HG02870 (cell line): ENCODE results near the gene XPR1.
"Not testable (repeated sequence)": the region's sequence is repeated elsewhere in the genome, so short reads cannot be mapped to it uniquely, and the experiment has no call there.

Experiments
- ATAC-seq: cut with Tn5 transposase; IDR thresholded peaks from one replicate; pipeline ENCODE4 v1.9.1; 2021; ENCODE audit warnings: mild to moderate bottlenecking, moderate library complexity; ENCODE audit not compliant: unreplicated experiment

The XPR1 gene

DNA sequence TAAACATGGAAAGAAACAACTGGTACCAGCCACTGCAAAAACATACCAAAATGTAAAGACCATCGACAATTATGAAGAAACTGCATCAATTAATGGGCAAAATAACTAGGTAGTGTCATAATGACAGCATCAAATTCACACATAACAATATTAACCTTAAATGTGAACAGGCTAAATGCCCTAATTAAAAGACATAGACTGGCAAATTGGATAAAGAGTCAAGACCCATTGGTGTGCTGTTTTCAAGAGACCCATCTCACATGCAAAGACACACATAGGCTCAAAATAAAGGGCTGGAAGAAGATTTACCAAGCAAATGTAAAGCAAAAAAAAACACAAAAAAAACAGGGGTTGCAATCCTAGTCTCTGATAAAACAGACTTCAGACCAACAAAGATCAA, 201.4 kb downstream of the XPR1 start:
- not testable (repeated sequence) for ATAC-seq

DNA sequence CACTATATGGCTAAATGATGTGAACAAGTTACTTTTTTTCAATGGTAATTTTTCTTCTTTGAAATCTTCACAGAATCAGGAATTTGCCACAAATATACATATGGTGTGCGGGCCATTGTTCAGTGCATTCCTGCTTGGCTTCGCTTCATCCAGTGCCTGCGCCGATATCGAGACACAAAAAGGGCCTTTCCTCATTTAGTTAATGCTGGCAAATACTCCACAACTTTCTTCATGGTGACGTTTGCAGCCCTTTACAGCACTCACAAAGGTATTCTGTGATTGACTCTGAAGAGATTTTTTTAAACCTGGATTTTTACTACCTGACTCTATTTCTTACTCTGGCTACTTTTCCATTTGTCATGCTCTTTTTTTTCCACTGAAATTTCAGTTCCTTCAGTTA, 204.6 kb downstream of the XPR1 start:
- no peak for ATAC-seq

DNA sequence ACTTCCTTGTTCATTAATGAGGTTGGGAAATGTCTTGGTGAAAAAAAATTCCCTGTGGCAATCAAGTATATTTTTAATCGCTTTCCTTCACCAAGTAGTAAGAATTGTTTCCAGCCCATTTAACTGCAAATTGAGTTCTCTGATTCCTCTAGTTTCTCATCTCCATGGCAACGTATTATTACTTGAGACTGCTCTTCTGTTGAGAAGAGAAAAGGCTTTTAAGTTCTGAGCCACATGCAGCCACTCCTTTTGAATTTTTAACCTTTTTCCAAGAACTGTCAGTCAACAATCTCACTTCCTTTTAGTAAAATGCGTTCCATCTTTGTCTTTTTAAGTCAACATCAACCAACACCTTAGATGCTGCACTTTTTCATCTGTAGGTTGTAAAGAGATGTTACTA, 205.2 kb downstream of the XPR1 start:
- no peak for ATAC-seq

DNA sequence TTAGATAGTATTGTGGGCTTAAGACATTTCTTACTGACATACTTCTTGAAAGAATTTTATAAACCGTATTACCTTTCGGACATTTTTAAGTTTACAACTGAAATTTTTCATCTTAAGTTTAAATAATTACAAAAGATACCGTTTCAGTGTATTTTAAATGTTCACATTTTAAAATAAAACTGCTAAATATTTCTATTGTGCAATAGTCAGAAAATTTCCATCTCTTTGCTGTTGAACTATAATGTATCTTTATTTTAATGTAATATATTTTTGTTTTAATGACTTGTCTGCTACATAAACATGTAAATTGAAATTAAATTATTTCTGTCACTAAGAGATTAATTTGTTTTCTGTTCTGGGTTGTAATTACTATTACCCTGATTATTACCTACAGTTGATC, 206.7 kb downstream of the XPR1 start:
- no peak for ATAC-seq

DNA sequence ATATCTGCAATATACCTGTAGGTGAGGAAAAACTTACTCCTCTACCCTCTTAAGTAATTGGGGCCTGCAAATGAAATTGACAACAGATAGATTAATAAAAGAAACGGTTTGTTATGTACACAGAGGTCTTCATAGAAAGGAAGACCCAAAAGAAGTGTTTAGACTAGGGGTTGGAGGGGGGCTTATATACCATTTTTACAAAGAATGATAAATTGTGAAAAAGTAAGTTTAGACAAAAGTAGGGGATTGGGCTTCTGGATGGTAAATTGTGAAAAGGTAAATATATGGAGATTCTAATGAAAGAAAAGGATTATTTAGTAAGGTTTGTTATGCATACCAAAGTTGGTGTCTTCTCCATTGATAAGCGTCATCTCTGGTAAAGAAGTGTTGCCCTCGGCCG, 207.7 kb downstream of the XPR1 start:
- no peak for ATAC-seq

DNA sequence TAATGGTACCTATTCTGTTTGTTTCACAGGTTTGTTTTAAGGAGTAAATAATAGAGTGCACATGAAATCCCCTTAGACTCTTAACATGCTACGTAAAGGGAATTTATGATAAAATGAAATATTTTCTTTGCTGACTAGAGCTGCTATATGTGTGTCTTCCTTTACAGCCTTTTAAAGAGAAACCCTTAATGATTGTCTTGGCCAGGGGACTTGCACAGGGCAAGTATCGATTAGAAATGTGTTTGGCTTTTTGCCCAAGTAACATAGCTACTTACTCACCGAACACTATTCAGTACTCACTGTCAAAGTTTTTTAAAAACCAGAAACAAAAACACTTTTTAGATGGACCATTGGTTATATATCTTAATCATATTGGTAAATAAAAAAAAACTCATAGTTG, 209.6 kb downstream of the XPR1 start:
- no peak for ATAC-seq

DNA sequence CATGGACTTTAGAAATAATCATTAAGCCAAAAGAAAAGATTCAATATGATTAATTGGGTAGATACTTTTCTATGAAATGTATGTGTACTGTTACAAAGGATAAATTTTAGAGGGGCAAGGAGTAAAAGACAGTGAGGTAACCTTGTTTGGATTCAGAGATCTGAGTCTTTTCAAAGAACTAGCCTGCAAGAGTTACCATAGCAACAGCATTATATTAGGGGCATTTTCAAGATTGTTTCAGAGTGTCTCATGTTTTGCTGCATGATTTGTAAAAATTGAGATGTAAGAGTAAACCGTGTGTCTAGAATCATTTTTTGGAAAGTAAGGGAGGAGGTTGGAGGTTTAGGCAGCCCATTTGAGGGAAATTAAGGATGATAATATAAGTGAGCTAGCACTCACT, 210.2 kb downstream of the XPR1 start:
- ATAC-seq: no peak

DNA sequence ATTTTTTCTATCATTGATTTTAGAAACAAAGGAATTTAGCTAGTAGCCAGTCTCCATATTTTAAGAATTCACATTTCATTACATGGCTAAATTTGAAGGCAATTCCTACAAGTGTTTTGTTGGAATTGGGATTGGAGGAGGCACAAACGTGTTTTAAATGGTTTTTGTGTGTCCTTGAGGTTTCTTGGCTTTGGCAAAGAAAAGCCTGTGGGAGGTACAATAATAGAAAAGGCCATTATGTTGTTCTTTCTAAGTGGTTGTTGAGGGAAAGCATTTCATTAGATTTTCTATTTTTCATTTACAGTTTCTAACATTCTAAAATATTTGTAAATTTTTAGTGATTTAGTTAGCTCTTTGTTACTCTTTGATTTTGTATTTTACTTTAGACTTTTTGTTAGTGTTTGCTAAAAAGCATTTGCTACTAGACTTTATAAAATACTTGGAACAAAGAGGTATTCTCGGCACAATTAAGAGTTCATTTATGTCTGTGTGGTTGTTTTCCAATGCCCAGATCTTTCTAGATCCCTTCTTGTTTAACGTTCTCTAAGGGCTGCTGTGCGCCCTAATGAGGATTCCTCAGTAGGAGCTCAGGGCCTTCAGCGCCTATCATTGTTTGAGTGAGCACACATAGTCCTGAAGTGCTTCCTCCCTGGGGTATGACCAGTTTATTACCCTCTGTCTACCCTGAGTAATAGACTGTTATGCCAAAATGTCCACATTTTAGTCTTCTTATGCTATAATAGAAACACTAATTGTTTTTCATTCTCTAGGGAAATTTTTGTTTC, 210.9 kb downstream of the XPR1 start:
- no peak for ATAC-seq

DNA sequence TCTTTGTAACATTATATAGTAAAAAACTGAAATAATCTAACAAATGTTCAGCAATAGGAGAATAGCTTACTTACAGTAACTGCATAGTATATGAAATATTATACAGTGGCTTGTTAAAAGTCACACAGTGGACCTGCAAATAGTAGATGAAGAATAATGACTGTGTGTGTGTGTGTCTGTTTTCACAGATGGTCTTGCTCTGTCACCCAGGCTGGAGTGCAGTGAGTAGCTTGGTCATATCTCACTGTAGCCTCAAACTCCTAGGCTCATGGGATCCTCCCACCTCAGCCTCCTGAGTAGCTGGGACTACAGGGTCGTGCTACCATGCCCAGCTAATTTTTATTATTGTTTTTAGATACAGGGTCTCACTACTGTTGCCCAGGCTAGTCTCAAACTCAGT, 213.5 kb downstream of the XPR1 start:
- ATAC-seq: no peak

DNA sequence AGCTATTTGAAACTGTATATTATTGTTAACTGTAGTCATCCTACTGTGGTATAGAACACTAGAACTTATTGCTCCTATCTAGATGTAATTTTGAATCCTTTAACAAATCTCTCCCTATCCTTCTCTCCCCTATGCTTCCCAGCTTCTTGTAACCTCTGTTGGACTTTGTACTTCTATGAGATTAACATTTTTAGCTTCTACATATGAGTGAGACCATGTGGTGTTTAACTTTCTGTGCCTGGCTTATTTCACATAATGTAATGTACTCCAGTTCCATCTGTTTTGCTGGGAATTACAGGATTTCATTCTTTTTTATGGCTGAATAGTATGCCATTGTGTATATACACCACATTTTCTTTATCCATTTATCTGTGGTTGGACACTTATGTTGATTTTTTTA, 216.4 kb downstream of the XPR1 start:
- ATAC-seq: no peak

DNA sequence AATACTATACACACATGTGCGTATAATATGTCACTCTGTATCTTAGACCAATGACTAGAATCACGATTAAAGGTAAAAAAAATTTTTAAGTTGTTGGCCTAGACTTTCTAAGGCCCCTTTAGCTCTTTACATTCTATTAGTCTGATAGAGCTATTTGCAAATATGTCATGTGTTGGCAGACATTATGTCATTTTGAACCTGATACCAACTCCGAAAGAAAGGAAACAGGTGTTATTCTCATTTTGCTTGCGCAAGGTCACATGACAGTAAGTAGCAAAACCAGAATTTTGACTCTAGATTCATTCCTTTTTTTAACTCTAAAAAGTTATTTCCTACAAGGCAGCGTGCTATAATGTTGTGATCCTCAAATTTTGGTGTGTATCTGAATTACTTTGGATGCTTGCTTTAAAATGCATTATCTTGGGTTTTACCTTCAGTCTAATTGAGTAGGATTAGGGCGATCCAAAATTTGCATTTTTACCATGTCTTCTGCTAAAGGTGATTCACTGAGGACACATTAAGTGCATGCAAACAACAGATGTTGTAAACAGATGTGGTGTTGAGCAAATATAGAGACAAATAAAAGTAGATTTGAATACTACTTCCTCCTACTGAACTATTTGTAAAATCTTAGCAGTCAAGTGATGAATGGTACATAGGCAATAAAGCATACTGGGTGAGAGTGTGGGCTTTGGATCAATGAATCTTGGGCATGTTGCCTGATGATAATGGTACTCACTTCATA, 217.4 kb downstream of the XPR1 start:
- peak; percentile 72 for ATAC-seq

DNA sequence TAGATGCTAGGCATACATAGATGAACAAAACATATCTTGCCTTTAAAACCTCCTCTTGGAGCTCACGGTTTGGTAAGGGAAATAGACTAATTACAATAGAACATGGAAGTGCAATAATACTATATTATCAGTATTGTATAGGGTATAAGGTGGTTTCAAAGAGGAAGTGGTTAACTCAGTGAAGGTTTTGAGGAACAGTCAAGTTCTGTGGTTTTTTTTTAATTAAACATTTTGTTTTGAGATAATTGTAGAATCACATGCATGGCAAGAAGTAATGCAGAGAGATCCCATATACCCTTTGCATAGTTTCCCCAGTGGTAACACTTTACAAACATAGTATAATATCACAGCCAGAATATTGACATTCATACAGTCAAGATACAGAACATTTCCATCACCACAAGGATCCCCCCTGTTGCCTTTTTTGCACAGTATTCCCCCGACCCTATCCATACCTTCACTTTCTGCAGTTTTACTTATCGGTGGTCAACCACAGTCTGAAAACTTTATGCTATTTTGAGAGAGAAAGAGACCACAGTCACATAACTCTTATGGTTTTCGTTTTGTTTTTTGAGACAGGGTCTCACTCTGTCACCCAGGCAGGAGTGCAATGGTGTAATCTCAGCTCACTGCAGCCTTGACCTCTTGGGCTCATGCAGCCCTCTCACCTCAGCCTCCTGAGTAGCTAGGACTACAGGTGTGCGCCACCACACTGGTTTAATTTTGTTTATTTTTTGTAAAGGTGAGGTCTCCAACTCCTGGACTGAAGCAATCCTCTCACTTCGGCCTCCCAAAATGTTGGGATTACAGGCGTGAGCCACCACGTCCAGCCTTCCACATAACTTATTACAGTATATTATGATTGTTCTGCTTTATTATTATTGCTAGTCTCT, 220.4 kb downstream of the XPR1 start:
- peak; percentile 41 for ATAC-seq

DNA sequence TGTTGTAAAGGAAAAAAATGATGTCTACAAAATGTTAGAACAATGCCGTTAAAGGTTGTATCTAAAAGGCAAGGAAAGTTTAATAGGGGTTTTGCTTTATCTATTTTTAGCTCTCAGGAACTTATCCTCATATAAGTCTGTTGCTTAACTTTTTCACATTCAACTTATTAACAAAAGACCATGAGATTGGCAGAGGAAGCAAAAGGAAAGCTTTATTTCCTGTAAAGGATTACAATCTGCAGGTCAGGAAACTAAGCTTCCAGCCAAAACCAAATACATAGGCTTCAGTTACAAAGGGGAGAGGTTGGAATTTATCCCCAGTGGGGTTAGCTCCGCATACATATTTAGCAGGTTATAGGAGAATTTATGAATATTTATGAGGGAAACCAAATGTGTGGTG, 222.2 kb downstream of the XPR1 start:
- no peak for ATAC-seq

DNA sequence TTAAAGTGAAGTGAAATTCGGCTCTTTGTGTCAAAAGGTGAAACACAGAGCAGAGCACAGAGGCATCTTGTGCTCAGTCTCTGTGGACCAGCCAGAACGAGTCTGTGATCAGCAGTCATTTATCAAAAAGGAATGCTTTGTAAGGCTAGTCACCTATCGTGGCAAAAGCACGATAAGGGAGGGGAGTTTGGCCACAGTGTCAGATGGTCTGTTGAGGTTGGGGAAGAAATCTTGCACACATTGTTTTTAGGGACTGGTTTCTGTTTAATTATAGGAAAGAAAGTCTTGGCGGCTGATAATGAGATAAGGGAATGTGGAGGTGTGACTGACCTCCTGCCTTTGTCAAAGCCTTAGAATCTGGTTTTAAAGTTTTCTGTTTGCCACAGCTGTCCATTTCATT, 222.6 kb downstream of the XPR1 start:
- no peak for ATAC-seq

DNA sequence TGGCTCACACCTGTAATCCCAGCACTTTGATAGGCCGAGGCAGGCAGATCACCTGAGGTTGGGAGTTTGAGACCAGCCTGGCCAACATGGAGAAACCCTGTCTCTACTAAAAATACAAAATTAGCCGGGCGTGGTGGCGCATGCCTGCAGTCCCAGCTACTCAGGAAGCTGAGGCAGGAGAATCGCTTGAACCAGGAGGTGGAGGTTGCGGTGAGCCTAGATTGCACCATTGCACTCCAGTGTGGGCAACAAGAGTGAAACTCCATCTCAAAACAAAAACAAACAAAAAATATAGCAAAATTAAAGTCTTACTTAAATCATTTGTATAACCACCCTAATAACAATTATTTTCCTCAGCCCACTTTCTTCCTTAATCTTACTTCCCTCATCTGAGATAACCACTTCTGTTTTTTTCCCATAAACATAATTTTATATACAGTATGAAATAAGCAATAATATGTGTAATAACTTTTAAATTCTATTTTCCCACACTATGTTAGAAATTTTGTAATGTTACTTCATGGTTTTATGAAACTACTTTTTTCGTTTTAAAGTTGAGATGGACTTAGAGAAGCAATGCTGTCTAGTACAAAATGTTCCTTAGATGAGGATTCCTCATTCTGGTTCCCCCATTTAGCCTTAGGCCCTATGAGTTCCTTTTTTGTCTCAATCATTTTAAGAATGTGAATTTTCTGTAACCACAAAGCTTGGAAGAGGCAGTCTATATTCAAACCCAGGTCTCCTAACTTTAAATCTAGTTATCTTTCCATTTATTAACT, 226.3 kb downstream of the XPR1 start:
- ATAC-seq: not testable (repeated sequence)

DNA sequence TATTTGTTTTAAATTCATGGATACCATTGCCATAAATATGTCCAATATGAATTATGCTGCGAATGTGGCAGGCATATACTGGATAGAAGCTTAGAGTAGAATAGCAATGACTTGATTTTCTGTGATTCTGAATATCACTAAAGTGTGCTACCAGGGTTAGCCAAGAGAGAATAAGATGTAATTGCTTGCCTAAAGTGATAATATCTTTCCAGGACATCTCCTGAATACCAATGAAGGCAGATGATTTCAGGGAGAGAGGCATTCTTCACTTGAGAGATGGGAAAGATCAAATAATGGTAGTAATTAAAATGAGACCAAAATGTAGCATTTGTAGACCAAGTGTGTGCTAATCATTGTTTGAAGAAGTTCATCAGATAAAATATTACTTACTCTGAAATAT, 227.5 kb downstream of the XPR1 start:
- no peak for ATAC-seq

DNA sequence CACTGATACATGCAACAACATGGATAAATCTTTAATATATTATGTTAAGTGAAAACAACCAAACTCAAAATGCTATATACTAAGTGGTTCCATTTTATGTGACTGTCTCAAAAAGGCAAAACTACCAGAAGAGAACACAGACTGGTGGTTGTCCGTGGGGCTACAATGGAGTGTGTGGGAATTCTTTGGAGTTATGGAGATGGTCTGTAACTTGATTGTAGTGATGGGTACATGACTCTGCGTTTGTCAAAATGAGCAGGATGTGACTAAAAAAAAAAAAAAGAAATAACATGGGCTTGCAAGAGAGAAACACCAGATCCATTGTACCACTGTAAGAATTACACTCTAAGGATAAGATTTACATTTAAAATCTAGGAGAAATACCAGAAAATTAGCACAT, 228.7 kb downstream of the XPR1 start:
- no peak for ATAC-seq

DNA sequence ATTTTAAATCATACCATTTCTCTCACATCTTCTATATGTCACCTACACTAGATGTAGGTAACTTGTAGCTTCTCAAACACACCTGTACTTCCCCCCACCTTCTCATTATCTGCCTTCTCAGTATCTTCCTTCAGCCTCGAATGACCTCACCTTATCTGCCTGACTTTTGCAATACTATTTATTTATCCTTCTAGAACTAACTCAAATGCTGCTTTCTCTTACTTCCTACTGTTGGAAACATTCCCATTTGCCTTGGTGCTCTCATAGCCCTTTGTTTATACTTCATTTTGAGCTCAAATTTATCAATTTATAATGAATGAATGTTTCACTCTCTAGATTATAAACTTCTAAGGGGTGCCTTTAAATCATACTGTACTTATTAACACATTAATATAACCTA, 230.5 kb downstream of the XPR1 start:
- no peak for ATAC-seq

DNA sequence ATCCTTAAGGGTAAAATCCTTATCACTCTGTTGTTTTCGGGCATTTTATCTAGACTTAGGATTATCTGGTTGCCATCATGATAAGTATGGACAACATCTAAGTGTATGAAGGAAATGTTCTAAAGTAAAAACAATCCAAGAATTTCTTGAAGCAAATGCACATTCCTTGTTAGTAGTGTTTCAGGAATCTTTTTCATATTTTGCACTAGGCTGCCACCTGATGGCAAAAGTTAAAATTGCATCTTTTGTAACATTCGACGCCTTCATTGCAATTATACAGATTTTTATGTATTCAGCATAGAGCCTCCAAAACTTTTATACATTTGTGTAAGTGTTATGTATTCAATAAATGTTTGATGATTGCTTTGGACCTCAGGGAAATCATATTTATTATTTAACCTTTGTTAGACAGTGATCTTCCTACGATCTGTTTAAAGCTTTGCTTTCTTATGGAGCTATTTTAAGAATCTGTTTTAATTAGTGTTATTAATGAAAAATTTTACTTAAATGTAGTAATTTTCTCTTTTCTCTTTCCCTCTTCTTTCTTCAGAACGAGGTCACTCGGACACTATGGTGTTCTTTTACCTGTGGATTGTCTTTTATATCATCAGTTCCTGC, 231.4 kb downstream of the XPR1 start:
- no peak for ATAC-seq

DNA sequence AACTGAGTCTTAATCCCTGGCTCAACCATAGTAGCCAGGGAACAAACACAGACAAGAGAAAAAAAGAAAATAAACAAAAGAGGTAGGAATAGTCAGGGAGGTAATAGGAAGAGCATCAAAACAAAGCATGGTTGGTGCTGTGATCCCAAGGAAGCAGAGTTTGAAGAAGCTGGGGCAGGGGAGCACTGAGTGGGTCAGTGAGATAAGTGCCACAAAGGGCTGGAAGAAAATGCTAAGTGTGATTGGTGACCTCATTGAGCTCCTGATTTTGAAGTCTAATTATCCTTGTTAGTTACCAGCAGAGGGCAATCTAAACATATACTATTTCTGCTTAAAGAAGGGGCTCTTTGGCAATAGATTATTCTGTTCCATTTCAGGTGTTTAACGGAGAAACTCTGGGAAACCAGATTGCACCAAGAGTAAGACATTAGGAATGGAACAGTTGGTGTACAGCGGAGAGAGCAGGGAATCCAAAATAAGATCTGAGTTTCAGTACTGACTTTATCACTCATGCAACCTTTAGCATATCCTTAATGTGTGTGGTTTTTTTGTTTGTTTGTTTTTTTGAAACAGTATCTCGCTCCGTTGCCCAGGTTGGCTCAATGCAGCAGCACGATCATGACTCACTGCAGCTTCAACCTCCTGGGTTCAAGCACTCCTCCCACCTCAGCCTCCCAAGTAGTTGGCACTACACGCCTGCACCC, 250.1 kb downstream of the XPR1 start:
- ATAC-seq: no peak
